BJ (cell line): ENCODE data around the gene PRSS1. TPM values are rescaled to one million over a fixed set of nuclear protein-coding genes. Genes with fewer than 3 reads are reported as not detected.
"Not testable (repeated sequence)": the region's sequence is repeated elsewhere in the genome, so short reads cannot be mapped to it uniquely, and the experiment has no call there.

Source experiments
- CTCF ChIA-PET: fragments of 350-600 bp; formaldehyde crosslinking; extraction: SDS; loops from one replicate; lab custom pipeline; 2021; ENCODE audit warnings: antibody characterized with exemption, inconsistent platforms; lab: Yijun Ruan, JAX
- POLR2A ChIA-PET: fragments of 300-600 bp; sonication (Branson Sonifier 250); formaldehyde crosslinking; extraction: SDS; loops from one replicate; lab custom pipeline; 2021; ENCODE audit warnings: antibody characterized with exemption; lab: Charles Lee
- DNase-seq: peaks from one replicate; pipeline ENCODE4 v3.0.0-alpha.2; 2011; ENCODE audit warnings: low read depth
- H3K27me3 ChIP-seq: 2 replicates; pipeline ENCODE4 v1.6.0; 2011; ENCODE audit warnings: low read length; ENCODE audit not compliant: control insufficient read depth, insufficient read depth
- H3K36me3 ChIP-seq: 2 replicates; pipeline ENCODE4 v1.5.1; 2011; ENCODE audit warnings: low read length; ENCODE audit not compliant: control insufficient read depth, insufficient read depth
- H3K4me3 ChIP-seq: 2 replicates; pipeline ENCODE4 v1.5.1; 2011; ENCODE audit warnings: low read depth, mild to moderate bottlenecking, control low read depth, low read length
- polyA plus RNA-seq: library from polyadenylated mRNA; depleted of rRNA; stranded (reverse); fragments of >200 nt; gene quantifications from 2 replicates; pipeline ENCODE4 v1.2.3, GENCODE V29; 2011
- TF ChIP-seq, protein P1 (sequence below): IDR thresholded peaks from 2 replicates; pipeline ENCODE4 v1.5.1; 2011; ENCODE audit warnings: low read depth, mild to moderate bottlenecking, control low read depth, inconsistent platforms, low read length, moderate library complexity; ENCODE audit not compliant: insufficient read depth

The PRSS1 gene
- polyA plus RNA-seq, 1 experiment, result not detected

DNA sequence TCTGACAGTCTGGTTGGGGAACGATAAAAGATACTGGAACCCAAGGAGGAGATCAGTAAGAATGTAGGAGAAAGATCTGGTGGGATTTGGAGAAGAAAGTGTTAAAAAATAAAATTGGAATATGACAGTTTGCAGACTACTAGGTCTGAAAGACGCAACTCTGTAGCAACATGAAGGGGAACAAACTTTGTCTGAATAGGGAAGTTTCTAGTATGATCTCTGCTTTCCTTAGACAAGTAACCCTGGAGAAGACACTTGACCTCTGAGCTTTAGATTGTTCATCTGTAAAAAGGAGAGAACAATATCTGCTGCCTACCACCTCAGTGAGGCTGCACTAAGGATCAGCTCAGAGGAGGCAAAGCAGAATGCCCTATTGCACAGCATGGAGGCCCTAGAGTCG lies 3.0 kb upstream of the PRSS1 start:
- H3K36me3 ChIP-seq, result no peaks in the 10 kb centered on the region
- H3K27me3 ChIP-seq, result peaks cover 5% of the 10 kb centered on the region
- CTCF ChIA-PET, result no interaction called here
- DNase-seq, result no peak
- TF ChIP-seq, protein P1, sequence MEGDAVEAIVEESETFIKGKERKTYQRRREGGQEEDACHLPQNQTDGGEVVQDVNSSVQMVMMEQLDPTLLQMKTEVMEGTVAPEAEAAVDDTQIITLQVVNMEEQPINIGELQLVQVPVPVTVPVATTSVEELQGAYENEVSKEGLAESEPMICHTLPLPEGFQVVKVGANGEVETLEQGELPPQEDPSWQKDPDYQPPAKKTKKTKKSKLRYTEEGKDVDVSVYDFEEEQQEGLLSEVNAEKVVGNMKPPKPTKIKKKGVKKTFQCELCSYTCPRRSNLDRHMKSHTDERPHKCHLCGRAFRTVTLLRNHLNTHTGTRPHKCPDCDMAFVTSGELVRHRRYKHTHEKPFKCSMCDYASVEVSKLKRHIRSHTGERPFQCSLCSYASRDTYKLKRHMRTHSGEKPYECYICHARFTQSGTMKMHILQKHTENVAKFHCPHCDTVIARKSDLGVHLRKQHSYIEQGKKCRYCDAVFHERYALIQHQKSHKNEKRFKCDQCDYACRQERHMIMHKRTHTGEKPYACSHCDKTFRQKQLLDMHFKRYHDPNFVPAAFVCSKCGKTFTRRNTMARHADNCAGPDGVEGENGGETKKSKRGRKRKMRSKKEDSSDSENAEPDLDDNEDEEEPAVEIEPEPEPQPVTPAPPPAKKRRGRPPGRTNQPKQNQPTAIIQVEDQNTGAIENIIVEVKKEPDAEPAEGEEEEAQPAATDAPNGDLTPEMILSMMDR, result no peak
- no peak overlapping the region for H3K4me3 ChIP-seq
- POLR2A ChIA-PET, result no interaction called here

DNA sequence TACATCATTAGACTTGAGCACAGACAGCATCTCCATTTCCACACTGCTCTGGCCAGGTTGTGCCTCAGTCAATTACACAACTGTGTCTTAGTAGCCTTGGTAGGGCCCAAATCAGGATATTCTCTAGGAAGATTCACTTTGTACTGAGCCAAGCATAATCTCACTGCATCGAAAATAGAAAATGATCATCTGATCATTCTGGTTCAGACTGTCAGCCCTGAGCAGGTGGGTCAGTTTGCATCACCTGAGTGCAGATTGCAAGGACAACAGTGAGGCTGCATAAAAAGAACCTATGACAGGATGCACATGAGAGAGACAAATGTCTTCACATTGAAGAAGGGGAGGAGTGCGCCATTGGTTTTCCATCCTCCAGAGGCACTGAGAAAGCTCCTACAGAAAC lies 862 bp upstream of the PRSS1 start:
- H3K36me3 ChIP-seq, H3K27me3 ChIP-seq, POLR2A ChIA-PET, H3K4me3 ChIP-seq, DNase-seq, CTCF ChIA-PET: not testable (repeated sequence)

DNA sequence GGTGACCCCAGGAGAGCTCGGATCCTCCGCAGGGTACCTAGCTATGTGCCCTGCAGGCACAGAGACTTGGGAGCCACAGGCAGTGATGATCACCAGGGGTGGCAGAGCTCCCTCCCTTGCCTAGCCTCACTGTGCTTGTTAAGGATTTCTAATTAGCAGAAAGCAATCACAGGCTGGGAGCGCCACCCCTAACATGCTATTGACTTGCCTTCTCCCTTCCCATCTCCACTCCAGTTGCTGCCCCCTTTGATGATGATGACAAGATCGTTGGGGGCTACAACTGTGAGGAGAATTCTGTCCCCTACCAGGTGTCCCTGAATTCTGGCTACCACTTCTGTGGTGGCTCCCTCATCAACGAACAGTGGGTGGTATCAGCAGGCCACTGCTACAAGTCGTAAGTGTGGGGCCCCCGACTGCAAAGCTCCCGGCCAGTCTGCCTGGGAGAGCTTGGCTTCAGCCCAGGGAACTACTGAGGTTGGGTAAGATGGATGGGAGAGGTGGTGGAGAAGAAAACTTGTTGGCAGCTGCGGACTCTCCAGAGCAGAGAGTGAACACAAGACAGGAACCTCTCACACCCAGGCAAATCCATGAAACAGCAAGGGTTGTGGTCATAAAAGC lies 1.2 kb downstream of the PRSS1 start:
- Histone ChIP-seq H3K36me3 (no peaks in the 10 kb centered on the region), H3K27me3 (peaks cover 8% of the 10 kb centered on the region), H3K4me3 (no peak overlapping the region)
- POLR2A ChIA-PET, result no interaction called here
- DNase-seq, result no peak
- TF ChIP-seq, protein P1, result no peak
- CTCF ChIA-PET, result interaction anchor here (1.0 to 1.2 kb wide), 2 partner anchors 33 to 61 kb away, joined by 3 read pairs; no protein-coding TSS in a partner anchor

DNA sequence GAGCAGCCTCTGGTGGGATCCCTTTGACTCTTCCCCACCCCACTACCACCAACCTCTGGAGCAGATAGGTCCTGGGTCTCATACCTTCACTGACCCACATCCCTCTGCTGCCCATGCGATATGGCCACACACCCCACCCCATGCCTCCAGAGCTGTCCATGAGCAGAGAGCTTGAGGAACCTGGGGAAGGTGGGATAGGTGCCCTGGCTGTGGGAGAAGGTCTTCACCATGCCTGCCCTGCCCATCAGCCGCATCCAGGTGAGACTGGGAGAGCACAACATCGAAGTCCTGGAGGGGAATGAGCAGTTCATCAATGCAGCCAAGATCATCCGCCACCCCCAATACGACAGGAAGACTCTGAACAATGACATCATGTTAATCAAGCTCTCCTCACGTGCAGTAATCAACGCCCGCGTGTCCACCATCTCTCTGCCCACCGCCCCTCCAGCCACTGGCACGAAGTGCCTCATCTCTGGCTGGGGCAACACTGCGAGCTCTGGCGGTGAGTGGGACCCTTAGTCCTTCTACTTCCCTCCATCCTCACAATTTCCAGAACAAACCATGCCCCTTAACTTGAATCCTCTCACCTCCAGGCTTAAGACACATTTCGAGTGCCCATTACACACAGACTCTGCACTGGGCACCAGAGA lies 2.4 kb downstream of the PRSS1 start:
- H3K27me3 ChIP-seq, H3K36me3 ChIP-seq, CTCF ChIA-PET, POLR2A ChIA-PET, H3K4me3 ChIP-seq, DNase-seq: not testable (repeated sequence)

DNA sequence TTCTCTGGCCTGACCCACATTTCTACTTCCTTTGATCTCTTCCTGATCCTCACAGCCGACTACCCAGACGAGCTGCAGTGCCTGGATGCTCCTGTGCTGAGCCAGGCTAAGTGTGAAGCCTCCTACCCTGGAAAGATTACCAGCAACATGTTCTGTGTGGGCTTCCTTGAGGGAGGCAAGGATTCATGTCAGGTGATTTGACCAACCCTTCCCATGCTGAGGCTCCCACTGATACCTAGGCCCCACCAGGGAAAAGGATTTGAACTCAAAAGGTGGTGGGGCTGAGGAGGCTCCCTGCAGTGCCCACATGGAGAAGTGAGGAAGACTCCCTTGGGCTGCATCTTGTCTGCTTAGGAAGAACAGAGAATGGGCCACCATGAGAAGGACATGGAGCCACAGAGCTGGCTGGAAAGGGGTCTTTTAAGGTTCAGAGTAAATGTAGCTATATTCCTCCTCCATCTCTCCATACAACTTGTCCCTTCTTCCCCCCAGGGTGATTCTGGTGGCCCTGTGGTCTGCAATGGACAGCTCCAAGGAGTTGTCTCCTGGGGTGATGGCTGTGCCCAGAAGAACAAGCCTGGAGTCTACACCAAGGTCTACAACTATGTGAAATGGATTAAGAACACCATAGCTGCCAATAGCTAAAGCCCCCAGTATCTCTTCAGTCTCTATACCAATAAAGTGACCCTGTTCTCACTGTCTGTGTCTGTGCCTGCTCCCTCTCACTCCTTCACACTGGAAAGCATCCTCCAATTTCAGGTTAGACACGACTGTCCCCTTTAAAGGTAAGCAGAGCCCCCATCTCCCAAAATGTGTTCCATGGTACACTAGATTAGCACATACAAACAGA lies 3.3 kb downstream of the PRSS1 start:
- TF ChIP-seq, protein P1, result no peak
- ChIA-PET CTCF (interaction anchor here (1.1 kb wide), 1 partner anchor 41 kb away, joined by 3 read pairs; no protein-coding TSS in a partner anchor), POLR2A (no interaction called here)

DNA sequence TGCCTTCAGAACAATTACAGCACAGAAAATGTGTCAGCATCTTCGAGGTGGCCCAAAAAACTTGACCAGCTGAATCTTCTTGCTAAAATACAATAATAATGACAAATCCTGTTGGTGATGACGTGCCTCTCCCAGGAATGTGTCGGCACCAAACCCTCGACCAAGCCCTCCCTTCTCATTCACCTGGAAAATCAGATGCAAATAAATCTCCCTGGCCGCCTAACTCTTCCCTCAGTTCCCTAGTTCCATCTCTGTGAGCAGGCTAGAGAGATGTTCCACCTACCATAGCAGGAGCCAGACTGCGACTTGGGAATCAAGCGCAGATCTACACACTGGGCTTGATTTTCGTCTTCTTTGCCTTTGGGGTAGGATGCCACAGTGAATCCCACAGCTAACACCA lies 4.1 kb downstream of the PRSS1 start:
- H3K36me3 ChIP-seq, result no peaks in the 10 kb centered on the region
- ChIA-PET POLR2A (interaction anchor here (0.6 kb wide), 1 partner anchor 98 kb away, joined by 4 read pairs; no protein-coding TSS in a partner anchor), CTCF (interaction anchor here (1.1 kb wide), 1 partner anchor 42 kb away, joined by 3 read pairs; no protein-coding TSS in a partner anchor)
- TF ChIP-seq, protein P1, result no peak
- H3K27me3 ChIP-seq, result peaks cover 5% of the 10 kb centered on the region
- H3K4me3 ChIP-seq, result no peak overlapping the region
- no peak for DNase-seq

More for the DNA sequence above, 3.3 kb downstream of the PRSS1 start:
- no peak for DNase-seq
- Histone ChIP-seq H3K27me3 (peaks cover 5% of the 10 kb centered on the region), H3K36me3 (no peaks in the 10 kb centered on the region), H3K4me3 (no peak overlapping the region)

DNA sequence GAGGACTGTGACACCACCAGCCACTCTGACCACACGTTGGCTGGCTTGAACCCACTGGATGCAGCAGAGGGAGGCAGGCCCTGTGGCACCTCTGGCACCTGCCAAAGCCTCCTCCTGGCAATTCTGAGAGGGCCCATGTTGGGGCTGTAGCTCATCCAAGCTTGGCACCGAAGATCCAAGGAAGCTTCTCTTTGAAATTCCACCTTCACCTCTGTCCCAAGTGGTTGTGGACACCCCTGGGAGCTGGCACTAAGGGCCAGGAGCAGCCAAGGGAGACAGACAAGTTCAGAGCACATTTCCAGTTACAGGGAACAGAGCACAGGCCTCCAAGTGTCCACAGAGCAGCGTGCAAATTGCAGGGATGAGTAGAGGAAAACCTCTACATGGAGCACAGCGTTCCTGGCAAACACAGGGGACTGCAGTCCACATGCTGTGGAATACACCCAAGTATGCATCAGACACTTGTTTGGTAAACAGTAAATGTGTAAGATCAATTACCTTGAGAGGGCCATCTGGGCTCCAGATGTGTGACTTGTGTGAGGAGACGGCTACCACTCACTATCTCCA lies 4.7 kb downstream of the PRSS1 start:
- H3K27me3 ChIP-seq, H3K4me3 ChIP-seq, H3K36me3 ChIP-seq, DNase-seq: not testable (repeated sequence)
- POLR2A ChIA-PET, result interaction anchor here (0.6 kb wide), 1 partner anchor 98 kb away, joined by 4 read pairs; no protein-coding TSS in a partner anchor
- CTCF ChIA-PET, result interaction anchor here (1.1 kb wide), 1 partner anchor 42 kb away, joined by 3 read pairs; no protein-coding TSS in a partner anchor
